Coronary artery (tissue), 2 donors: Measurements from ENCODE around the gene PREPL.
"Not testable (repeated sequence)": the region's sequence is repeated elsewhere in the genome, so short reads cannot be mapped to it uniquely, and the experiment has no call there.

ENCODE experiments used
- DNase-seq: peaks from one replicate; pipeline ENCODE4 v3.0.0-alpha.2; 2017; ENCODE audit warnings: low spot score
- H3K27ac ChIP-seq, 2 donors: fragments of 200-600 bp; sonication (generic); one replicate each; pipeline ENCODE4 v1.5.1; 2016 to 2019
- H3K4me3 ChIP-seq: fragments of 200-600 bp; sonication (generic); 2 replicates; pipeline ENCODE4 v1.5.1; 2016; ENCODE audit warnings: mild to moderate bottlenecking, moderate library complexity
- TF ChIP-seq, protein P1 (sequence below): fragments of 200-600 bp; sonication (generic); IDR thresholded peaks from one replicate; pipeline ENCODE4 v1.5.1; 2019; ENCODE audit warnings: antibody characterized with exemption

The PREPL gene

DNA sequence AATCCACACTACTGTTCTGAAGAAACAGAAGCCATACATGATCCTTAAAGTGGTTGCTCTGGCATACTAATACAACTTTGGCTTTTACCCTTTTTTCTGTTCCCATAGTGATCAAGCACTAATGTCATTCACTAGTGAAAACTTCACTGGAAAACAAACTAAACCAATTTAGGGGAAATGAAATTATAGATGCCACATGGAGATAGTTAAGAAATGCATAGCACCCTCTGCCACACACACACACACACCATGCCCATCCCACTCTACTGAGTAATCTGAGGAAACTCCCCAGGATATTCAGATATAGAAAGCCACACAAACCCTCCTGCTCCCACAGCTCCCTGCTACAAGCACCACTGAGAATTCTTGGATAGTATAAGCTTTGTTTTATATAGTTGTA, 46.9 kb downstream of the PREPL start:
- Histone ChIP-seq H3K27ac (no peak overlapping the region), H3K4me3 (no peak overlapping the region)
- no peak for DNase-seq
- TF ChIP-seq, protein P1, sequence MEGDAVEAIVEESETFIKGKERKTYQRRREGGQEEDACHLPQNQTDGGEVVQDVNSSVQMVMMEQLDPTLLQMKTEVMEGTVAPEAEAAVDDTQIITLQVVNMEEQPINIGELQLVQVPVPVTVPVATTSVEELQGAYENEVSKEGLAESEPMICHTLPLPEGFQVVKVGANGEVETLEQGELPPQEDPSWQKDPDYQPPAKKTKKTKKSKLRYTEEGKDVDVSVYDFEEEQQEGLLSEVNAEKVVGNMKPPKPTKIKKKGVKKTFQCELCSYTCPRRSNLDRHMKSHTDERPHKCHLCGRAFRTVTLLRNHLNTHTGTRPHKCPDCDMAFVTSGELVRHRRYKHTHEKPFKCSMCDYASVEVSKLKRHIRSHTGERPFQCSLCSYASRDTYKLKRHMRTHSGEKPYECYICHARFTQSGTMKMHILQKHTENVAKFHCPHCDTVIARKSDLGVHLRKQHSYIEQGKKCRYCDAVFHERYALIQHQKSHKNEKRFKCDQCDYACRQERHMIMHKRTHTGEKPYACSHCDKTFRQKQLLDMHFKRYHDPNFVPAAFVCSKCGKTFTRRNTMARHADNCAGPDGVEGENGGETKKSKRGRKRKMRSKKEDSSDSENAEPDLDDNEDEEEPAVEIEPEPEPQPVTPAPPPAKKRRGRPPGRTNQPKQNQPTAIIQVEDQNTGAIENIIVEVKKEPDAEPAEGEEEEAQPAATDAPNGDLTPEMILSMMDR = no peak

DNA sequence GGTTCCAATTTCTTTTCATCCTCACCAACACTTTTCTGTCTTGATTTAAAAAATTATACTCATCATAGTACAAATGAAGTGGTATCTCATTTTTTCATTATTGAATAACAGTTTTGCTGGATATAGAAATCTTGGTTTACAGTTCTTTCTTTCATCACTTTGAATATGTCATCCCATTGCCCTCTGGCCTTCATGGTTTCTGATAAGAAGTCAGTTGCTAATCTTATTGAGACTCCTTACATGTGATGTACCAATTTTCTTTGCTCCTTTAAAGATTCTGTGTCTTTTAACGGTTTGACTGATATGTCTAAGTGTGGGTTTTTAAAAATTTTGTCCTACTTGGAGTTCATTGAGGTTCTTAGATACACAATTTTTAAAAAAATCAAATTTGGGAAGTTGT, 51.0 kb downstream of the PREPL start:
- no peak overlapping the region for H3K27ac ChIP-seq
- H3K4me3 ChIP-seq = no peak overlapping the region
- no peak for DNase-seq
- TF ChIP-seq, protein P1 = no peak

DNA sequence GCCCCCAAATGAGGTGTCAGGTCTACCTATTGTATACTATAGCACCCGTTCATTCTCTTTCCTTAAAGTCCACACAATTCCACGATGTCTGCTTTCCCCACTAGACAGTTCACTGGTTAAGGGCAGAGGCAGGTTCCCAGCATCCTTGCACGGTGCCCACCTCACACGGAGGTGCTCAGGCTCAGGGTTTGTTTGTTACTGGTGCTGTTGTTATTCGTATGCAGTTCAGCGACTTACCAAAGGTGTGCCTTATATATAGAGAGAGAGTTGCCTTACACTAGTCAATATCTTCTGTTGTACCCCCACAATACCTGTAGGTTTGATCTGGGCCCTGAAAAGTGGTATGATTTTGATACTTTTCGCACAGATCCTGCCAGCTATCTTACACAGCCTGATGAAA, 55.4 kb downstream of the PREPL start:
- DNase-seq = no peak
- H3K27ac ChIP-seq = no peak overlapping the region
- TF ChIP-seq, protein P1 = no peak
- no peak overlapping the region for H3K4me3 ChIP-seq

DNA sequence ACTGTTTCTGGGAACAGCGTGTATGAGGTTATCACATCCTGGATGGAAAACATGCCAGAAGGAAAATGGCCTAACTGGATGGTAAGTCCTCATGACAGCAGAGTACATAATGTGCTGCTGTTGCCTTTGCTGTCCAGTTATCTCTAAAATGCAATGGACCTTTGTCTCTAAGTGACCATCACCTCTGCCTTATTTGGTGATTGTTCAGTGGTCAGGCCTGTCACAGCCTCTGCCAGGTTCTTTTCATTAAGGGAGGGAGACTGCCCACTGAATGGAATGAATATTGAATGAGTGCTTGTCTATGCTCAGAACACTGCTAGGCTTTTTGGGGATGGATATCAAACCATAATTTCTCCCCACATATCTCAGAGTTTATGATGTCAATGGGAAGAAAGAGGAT, 57.0 kb downstream of the PREPL start:
- no peak overlapping the region for H3K27ac ChIP-seq
- TF ChIP-seq, protein P1 = no peak
- no peak for DNase-seq
- no peak overlapping the region for H3K4me3 ChIP-seq

DNA sequence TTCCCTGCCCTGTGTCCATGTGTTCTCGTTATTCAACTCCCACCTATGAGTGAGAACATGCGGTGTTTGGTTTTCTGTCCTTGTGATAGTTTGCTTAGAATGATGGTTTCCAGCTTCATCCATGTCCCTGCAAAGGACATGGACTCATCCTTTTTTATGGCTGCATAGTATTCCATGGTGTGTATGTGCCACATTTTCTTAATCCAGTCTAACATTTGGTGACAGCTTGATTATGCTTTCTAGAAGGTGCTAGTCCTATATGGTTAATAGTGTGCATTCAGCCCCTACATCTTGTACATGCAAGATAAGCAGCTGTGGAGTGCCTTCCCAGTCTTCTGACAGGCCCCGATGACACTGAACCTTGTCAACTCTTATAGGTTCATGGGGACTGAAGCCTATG, 57.5 kb downstream of the PREPL start:
- not testable (repeated sequence) for DNase-seq, H3K4me3 ChIP-seq, H3K27ac ChIP-seq

DNA sequence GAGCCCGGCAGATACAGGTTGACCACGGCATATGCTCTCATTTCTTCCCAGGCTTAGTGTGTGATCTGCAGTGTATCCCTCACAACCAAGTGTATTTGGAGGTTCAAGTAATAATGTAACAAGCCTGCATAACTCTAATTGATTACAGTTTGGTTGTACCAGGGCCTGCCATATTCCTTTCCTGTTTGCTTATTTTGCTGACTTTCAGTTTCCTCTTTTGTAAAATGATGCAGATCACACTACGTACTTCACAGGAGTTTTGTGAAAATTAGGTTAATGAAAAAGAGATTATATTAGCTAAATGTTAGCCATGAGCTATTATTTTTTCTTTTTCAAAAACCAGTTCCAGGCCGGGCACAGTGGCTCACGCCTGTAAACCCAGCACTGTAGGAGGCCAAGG, 60.2 kb downstream of the PREPL start:
- TF ChIP-seq, protein P1 = no peak
- no peak overlapping the region for H3K4me3 ChIP-seq
- no peak overlapping the region for H3K27ac ChIP-seq
- DNase-seq = no peak

DNA sequence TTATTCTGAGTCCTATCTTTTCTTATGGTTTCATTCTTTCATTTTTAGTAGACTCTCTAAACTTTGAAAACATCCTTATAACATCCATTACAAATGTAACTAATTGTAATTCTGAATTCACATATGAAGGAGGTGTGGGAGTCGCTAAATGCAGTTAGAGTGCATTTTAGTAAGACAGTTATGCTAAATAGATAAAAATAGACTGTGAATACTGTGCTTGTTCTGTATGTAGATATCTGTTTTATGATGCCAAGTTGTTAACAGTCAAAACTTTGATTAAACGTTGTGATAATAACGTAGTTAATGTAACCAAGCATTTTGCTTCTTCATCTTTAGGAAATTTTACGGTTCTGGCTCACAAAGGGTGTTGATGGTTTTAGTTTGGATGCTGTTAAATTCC, 61.7 kb downstream of the PREPL start:
- TF ChIP-seq, protein P1 = no peak
- DNase-seq = no peak
- no peak overlapping the region for H3K27ac ChIP-seq
- no peak overlapping the region for H3K4me3 ChIP-seq

DNA sequence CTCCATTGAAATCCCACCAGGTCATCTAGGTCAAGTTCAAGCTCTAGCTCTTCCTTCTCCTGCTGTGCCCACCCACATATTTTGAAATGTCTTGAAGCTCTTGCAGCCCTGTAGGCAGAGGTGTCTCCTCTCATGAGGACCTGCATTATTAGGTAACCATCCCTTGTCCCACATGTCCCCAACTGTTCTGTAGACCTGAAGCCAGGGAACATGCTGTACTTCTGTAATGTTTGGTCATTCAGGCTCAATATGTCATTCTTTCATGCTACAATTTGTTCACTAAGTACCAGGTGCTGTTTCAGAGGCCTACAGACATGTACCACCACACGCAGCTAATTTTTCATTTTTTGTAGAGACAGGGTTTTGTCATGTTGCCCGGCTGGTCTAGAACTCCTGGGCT, 63.9 kb downstream of the PREPL start:
- DNase-seq = no peak
- Histone ChIP-seq H3K27ac (no peak overlapping the region), H3K4me3 (no peak overlapping the region)
- TF ChIP-seq, protein P1 = no peak
